SIG-M5 treated with dmso at 0.1 percent for 504 hours (cell line): Measurements from ENCODE around the gene LLPH.

Experiments
- DNase-seq: peaks from one replicate; lab custom pipeline; 2025; ENCODE audit not compliant: unreplicated experiment; lab: John Stamatoyannopoulos, UW

LLPH gene

GRCh38 chr12:66103016-66103913 is 27.3 kb downstream of the LLPH start:
- no peak for DNase-seq

- DNase-seq: no peak
These were observed 37.8 kb downstream of the LLPH start for GRCh38 chr12:66092559-66093269.

- no peak for DNase-seq
These were observed 40.4 kb downstream of the LLPH start for GRCh38 chr12:66090157-66090556.

- DNase-seq: peak; percentile 67
These were observed 43.1 kb downstream of the LLPH start for GRCh38 chr12:66087365-66087943.

- no peak for DNase-seq
These were observed 44.6 kb downstream of the LLPH start for GRCh38 chr12:66085998-66086397.

GRCh38 chr12:66085213-66085612 is 45.3 kb downstream of the LLPH start:
- DNase-seq: no peak

- no peak for DNase-seq
These were observed 46.8 kb downstream of the LLPH start for GRCh38 chr12:66083766-66084165.

GRCh38 chr12:66082744-66083143 is 47.8 kb downstream of the LLPH start:
- DNase-seq: no peak

- DNase-seq: no peak
These were observed 49.8 kb downstream of the LLPH start for GRCh38 chr12:66080791-66081190.

- no peak for DNase-seq
These were observed 53.0 kb downstream of the LLPH start for GRCh38 chr12:66077542-66077941.

GRCh38 chr12:66074561-66074960 is 56.0 kb downstream of the LLPH start:
- no peak for DNase-seq

- DNase-seq: no peak
These were observed 58.0 kb downstream of the LLPH start for GRCh38 chr12:66072566-66072965.

- DNase-seq: no peak
These were observed 58.4 kb downstream of the LLPH start for GRCh38 chr12:66072135-66072534.

- no peak for DNase-seq
These were observed 59.0 kb downstream of the LLPH start for GRCh38 chr12:66071549-66071948.

- no peak for DNase-seq
These were observed 60.0 kb downstream of the LLPH start for GRCh38 chr12:66070378-66071120.

GRCh38 chr12:66066929-66067523 is 63.5 kb downstream of the LLPH start:
- no peak for DNase-seq
